Measurements from ENCODE around the gene ARFGAP3. TPM values are rescaled to one million over a fixed set of nuclear protein-coding genes. Genes with fewer than 3 reads are reported as not detected.

Gene ARFGAP3
- total RNA-seq, 1 experiment from 2014 or later = 15.0 TPM

GRCh38 chr22:42788021-42788420 is 69.1 kb downstream of the ARFGAP3 start:
- no peaks in the 10 kb centered on the region for H4K20me1 ChIP-seq (ENCODE audit: control insufficient read depth, insufficient read depth, insufficient read length)
- no peak overlapping the region for H2BK5ac ChIP-seq (ENCODE audit: insufficient read length, low read length)
- H2BK12ac ChIP-seq (ENCODE audit: insufficient read length, low read depth, low read length) = no peak overlapping the region
- peaks cover 0 to 8% of the 10 kb centered on the region in 2 experiments; a peak in 2 of 4 replicates for H3K4me1 Mint-ChIP-seq
- no CpG with 5 or more reads among the region's 12 CpGs for WGBS (ENCODE audit: extremely low coverage, insufficient read length, low lambda C conversion rate)
- H4K91ac ChIP-seq (ENCODE audit: insufficient read length, low read depth, low read length) = no peak overlapping the region
- H3K27ac Mint-ChIP-seq = no peak overlapping the region; a peak in 1 of 7 replicates
- no peak overlapping the region for H3T11ph ChIP-seq (ENCODE audit: low read length)
- no peak overlapping the region for H3K4me3 Mint-ChIP-seq
- H4K8ac ChIP-seq (replicated peaks; ENCODE audit: insufficient read length, low read depth, low read length) = no peak overlapping the region
- no peak overlapping the region for H3K9ac ChIP-seq (ENCODE audit: extremely low read depth, insufficient read length, low read length)
- H2BK20ac ChIP-seq (ENCODE audit: low read depth, low read length, poor library complexity, severe bottlenecking) = no peak overlapping the region
- H3K14ac ChIP-seq (ENCODE audit: insufficient read depth, low read length) = no peak overlapping the region
- no peak overlapping the region for H3K4me2 ChIP-seq (ENCODE audit: insufficient read depth, insufficient read length, low read length)
- no peak overlapping the region for H2AFZ ChIP-seq (ENCODE audit: low read length)
- H3K79me2 ChIP-seq (ENCODE audit: insufficient read depth, low read length) = no peaks in the 10 kb centered on the region
- H2BK120ac ChIP-seq (ENCODE audit: low read depth, low read length, poor library complexity, severe bottlenecking) = no peak overlapping the region
- no peaks in the 10 kb centered on the region for H3K27me3 ChIP-seq (ENCODE audit: insufficient read depth, low read length)
- H3K23ac ChIP-seq (ENCODE audit: insufficient read length, low read depth, low read length) = no peak overlapping the region
- H3K56ac ChIP-seq (ENCODE audit: insufficient read length, low read depth, low read length) = no peak overlapping the region
- H3K4me1 ChIP-seq (ENCODE audit: insufficient read depth, low read length) = no peaks in the 10 kb centered on the region
- H2BK15ac ChIP-seq (ENCODE audit: low read depth, low read length) = no peak overlapping the region
- no peak for TF ChIP-seq CTCF (conservative IDR thresholded peaks at IDR 0.05)
- no peaks in the 10 kb centered on the region for H3K23me2 ChIP-seq (ENCODE audit: insufficient read length, low read depth, low read length, poor library complexity, severe bottlenecking)
- no peaks in the 10 kb centered on the region for H3K9me3 Mint-ChIP-seq
- no peak overlapping the region for H2AK5ac ChIP-seq (ENCODE audit: insufficient read length, low read length)
- no peaks in the 10 kb centered on the region for H3K9me3 ChIP-seq (ENCODE audit: control insufficient read depth, low read depth, low read length)
- H3K18ac ChIP-seq (ENCODE audit: insufficient read length, low read depth, low read length) = no peak overlapping the region
- H4K5ac ChIP-seq (ENCODE audit: insufficient read length, low read depth, low read length) = no peak overlapping the region
- H3K79me1 ChIP-seq (ENCODE audit: insufficient read depth, low read depth, low read length, poor library complexity, severe bottlenecking) = no peaks in the 10 kb centered on the region
- H3K27ac ChIP-seq (ENCODE audit: insufficient read length, low read depth, low read length) = no peak overlapping the region
- no peak for DNase-seq
- H3K36me3 Mint-ChIP-seq (ENCODE audit: insufficient read depth in 1 of 3, low read depth in 3 of 3) = no peaks in the 10 kb centered on the region
- H3K27me3 Mint-ChIP-seq (ENCODE audit: low read depth) = peaks cover 3% of the 10 kb centered on the region
- H3K4ac ChIP-seq (ENCODE audit: low read depth, low read length) = no peak overlapping the region

All from H9 (cell line).